DND-41 (cell line): ENCODE measurements around the gene RHBDF1.

Experiments
- ATAC-seq: fragments of 200-7000 bp; cut with Tn5 transposase; 3 replicates; pipeline ENCODE4 v1.9.1; 2021; ENCODE audit warnings: low read depth; ENCODE audit not compliant: insufficient read depth
- DNase-seq: peaks from one replicate; pipeline ENCODE4 v3.0.0-alpha.2; 2020
- H2AFZ ChIP-seq: 2 replicates; pipeline ENCODE4 v1.6.0; 2012; ENCODE audit warnings: low read depth, low read length
- H3K27ac ChIP-seq: 2 replicates; pipeline ENCODE4 v1.5.1; 2012; ENCODE audit warnings: low read length, inconsistent platforms
- H3K27me3 ChIP-seq: fragments of 200-600 bp; sonication (generic); 2 replicates; pipeline ENCODE4 v1.6.0; 2012; ENCODE audit warnings: low read length, mild to moderate bottlenecking, inconsistent platforms; ENCODE audit not compliant: insufficient read depth, poor library complexity
- H3K36me3 ChIP-seq: 2 replicates; pipeline ENCODE4 v1.5.1; 2012; ENCODE audit warnings: low read length, inconsistent platforms; ENCODE audit not compliant: insufficient read depth
- H3K4me1 ChIP-seq: 2 replicates; pipeline ENCODE4 v1.5.1; 2012; ENCODE audit warnings: mild to moderate bottlenecking, low read length; ENCODE audit not compliant: insufficient read depth
- H3K4me2 ChIP-seq: 2 replicates; pipeline ENCODE4 v1.6.0; 2012; ENCODE audit warnings: mild to moderate bottlenecking, moderate library complexity, low read length, inconsistent platforms; ENCODE audit not compliant: insufficient read depth
- H3K4me3 ChIP-seq, 2 experiments: fragments of 200-600 bp in 1 of 2; shearing (Covaris generic) in 1 of 2; 2 replicates each; pipeline ENCODE4 v1.5.1; 2012 to 2016; ENCODE audit warnings: inconsistent platforms in 2 of 2, low read length in 2 of 2, mild to moderate bottlenecking in 2 of 2, low read depth in 1 of 2, moderate library complexity in 1 of 2
- H3K79me2 ChIP-seq: 2 replicates; pipeline ENCODE4 v1.6.0; 2012; ENCODE audit warnings: low read length, inconsistent platforms; ENCODE audit not compliant: insufficient read depth
- H3K9ac ChIP-seq: 2 replicates; pipeline ENCODE4 v1.6.0; 2012; ENCODE audit warnings: low read depth, mild to moderate bottlenecking, inconsistent platforms, low read length, moderate library complexity
- H3K9me3 ChIP-seq: 2 replicates; pipeline ENCODE4 v1.5.1; 2012; ENCODE audit warnings: low read length, moderate library complexity, mild to moderate bottlenecking, inconsistent platforms; ENCODE audit not compliant: insufficient read depth, severe bottlenecking
- H4K20me1 ChIP-seq: 2 replicates; pipeline ENCODE4 v1.6.0; 2012; ENCODE audit warnings: low read length; ENCODE audit not compliant: insufficient read depth
- EZH2 ChIP-seq: IDR thresholded peaks from 3 replicates; pipeline ENCODE4 v1.6.1; 2012; ENCODE audit warnings: borderline replicate concordance, low read depth, mild to moderate bottlenecking, moderate library complexity, low read length, inconsistent platforms; ENCODE audit not compliant: severe bottlenecking
- TF ChIP-seq, protein P1 (sequence below): IDR thresholded peaks from 2 replicates; pipeline ENCODE4 v1.5.1; 2012; ENCODE audit warnings: borderline replicate concordance, low read length, moderate library complexity, mild to moderate bottlenecking; ENCODE audit not compliant: poor library complexity, severe bottlenecking; ENCODE audit errors: extremely low read depth

RHBDF1 gene

DNA sequence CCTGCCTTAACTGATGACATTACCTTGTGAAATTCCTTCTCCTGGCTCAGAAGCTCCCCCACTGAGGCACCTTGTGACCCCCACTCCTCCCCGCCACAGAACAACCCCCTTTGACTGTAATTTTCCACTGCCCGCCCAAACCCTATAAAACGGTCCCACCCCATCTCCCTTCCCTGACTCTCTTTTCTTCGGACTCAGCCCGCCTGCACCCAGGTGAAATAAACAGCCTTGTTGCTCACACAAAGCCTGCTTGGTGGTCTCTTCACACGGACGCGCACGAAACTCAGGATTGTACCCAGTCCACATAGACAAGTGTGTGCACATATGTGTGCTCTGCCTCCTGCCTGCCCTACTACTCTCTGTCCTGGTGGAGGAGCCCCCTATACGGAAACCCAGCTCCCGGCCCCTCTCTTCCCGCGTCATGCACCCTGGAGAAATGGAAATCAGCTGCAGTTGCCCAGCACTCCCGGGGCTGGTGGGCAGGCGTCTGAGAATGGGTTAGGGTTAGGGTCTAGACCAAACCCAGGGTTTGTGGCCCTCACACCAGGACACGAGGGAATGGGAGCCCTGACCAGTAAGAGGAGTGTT lies 2.4 kb upstream of the RHBDF1 start:
- Histone ChIP-seq H3K36me3 (peaks cover 9% of the 10 kb centered on the region; the same call in 1 of the 2 replicates), H4K20me1 (peaks cover 5% of the 10 kb centered on the region), H3K27me3 (no peaks in the 10 kb centered on the region), H3K9me3 (no peaks in the 10 kb centered on the region), H3K9ac (no peak overlapping the region), H3K27ac (no peak overlapping the region), H2AFZ (no peak overlapping the region), H3K4me3 (no peak overlapping the region), H3K4me1 (peaks cover 39% of the 10 kb centered on the region), H3K4me2 (no peak overlapping the region), H3K79me2 (peaks cover 9% of the 10 kb centered on the region; the same call in 1 of the 2 replicates)
- TF ChIP-seq, protein P1, sequence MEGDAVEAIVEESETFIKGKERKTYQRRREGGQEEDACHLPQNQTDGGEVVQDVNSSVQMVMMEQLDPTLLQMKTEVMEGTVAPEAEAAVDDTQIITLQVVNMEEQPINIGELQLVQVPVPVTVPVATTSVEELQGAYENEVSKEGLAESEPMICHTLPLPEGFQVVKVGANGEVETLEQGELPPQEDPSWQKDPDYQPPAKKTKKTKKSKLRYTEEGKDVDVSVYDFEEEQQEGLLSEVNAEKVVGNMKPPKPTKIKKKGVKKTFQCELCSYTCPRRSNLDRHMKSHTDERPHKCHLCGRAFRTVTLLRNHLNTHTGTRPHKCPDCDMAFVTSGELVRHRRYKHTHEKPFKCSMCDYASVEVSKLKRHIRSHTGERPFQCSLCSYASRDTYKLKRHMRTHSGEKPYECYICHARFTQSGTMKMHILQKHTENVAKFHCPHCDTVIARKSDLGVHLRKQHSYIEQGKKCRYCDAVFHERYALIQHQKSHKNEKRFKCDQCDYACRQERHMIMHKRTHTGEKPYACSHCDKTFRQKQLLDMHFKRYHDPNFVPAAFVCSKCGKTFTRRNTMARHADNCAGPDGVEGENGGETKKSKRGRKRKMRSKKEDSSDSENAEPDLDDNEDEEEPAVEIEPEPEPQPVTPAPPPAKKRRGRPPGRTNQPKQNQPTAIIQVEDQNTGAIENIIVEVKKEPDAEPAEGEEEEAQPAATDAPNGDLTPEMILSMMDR, result no peak
- TF ChIP-seq EZH2, result no peak
- ATAC-seq (no peak), DNase-seq (no peak)

DNA sequence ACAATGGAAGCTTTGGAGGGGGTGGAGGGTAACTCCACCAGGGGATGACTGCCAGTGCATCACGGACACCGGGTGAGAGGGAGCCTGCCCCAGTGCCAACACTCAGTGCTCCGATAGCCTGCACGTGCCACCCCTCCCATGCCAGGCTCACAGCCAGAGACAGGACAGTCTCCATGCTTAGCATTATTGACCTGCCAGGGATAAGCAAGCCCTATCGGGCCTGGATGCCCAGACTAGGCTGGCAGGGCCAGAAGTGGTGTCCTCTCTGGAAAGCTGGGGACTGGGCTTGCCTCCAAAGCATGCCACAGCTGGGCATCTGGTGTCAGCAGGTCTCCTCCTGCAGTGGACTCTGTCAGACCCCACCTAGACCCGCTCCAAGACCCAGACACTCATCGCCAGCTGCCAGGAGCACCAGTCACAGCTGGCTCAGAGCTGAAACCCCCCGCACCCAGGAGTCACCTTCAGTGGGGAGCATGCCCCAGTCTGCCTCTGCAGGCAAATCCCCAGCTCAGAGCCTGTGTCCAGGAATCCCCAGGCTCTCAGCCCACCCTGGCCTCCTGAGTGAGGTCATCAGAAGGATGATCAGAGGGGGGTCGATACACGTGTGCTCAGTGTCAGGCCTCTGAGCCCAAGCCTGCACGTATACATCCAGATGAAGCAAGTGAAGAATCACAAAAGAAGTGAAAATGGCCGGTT lies 1.8 kb upstream of the RHBDF1 start:
- peaks cover 9% of the 10 kb centered on the region; the same call in 1 of the 2 replicates for H3K79me2 ChIP-seq
- H3K9me3 ChIP-seq, result no peaks in the 10 kb centered on the region
- H3K36me3 ChIP-seq, result peaks cover 2% of the 10 kb centered on the region; the same call in 1 of the 2 replicates
- ATAC-seq (no peak), DNase-seq (no peak)
- no peak overlapping the region for H3K27ac ChIP-seq
- H3K27me3 ChIP-seq, result no peaks in the 10 kb centered on the region
- no peak overlapping the region for H3K9ac ChIP-seq
- no peak overlapping the region for H3K4me2 ChIP-seq
- H3K4me3 ChIP-seq, result no peak overlapping the region
- peaks cover 34% of the 10 kb centered on the region for H3K4me1 ChIP-seq
- peaks cover 3% of the 10 kb centered on the region for H4K20me1 ChIP-seq
- TF ChIP-seq, protein P1, result no peak
- no peak for TF ChIP-seq EZH2
- no peak overlapping the region for H2AFZ ChIP-seq

DNA sequence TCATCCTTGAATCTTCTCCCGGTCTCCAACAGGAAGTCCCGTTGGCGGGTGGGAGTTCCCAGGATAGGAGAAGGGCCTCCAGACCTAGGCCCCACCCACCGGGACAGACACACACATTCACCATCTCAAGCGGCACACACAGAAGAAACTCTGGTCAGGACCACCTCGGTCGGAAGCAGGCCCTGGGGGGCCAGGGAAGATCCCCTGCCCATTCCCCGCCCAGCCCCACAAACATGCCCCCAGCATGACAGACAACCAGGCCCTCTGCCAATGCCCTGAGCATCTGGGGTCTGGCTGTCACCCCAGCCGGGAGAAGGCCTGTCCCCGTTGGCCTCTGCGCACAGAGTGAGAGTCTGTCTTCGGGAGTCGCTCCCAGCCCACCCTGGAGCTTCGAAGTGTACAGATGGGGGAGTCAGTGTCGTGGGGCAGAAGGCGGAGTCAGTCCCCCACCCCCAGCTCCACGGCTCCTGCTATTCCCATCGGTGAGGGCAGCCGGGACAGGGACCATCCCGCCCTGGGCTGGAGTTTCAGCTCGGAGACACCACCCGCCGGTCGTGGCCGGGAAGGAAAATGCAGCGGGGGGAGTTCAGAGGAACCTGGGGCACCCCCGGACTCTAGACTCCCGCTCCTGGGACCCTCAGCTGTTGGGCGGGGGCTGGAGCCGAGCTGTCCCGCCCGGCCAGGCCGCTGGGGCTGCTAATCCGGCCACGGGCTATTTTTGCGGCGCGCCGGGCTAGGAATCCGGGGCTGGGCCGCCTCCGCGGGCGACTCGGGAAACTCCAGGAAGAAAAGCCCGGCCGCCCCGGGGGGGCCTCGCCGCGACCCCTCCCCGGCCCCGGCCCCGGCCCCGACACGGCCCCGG lies 660 bp downstream of the RHBDF1 start:
- Histone ChIP-seq H3K36me3 (no peaks in the 10 kb centered on the region), H4K20me1 (peaks cover 3% of the 10 kb centered on the region), H2AFZ (no peak overlapping the region), H3K27me3 (no peaks in the 10 kb centered on the region), H3K4me1 (peaks cover 14% of the 10 kb centered on the region), H3K4me2 (no peak overlapping the region), H3K4me3 (no peak overlapping the region), H3K27ac (no peak overlapping the region), H3K9ac (no peak overlapping the region), H3K79me2 (no peaks in the 10 kb centered on the region), H3K9me3 (no peaks in the 10 kb centered on the region)
- ATAC-seq (no peak), DNase-seq (no peak)
- TF ChIP-seq, protein P1, result no peak
- no peak for TF ChIP-seq EZH2
